Measurements from ENCODE around the gene SAMD4A.

DNA sequence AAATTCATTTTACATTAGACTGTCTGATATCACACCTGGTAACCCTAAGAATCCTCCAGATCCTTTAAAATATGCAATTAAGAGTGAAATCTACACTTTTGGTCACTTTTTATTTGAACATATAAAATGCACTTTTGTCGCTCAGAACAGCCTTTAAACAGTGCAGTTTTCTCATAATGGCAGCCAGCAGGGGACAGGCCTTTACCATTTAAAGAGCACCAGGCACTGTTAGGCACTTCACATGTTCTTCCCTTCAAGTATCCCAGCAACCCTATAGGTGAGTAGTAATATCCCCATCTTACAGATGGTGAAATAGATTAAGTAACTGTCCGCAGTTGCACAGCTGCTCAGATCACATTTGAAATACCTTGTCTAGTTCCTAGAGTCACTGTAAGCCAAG is 11.3 kb upstream of the SAMD4A start:
- TF ChIP-seq, protein P1, sequence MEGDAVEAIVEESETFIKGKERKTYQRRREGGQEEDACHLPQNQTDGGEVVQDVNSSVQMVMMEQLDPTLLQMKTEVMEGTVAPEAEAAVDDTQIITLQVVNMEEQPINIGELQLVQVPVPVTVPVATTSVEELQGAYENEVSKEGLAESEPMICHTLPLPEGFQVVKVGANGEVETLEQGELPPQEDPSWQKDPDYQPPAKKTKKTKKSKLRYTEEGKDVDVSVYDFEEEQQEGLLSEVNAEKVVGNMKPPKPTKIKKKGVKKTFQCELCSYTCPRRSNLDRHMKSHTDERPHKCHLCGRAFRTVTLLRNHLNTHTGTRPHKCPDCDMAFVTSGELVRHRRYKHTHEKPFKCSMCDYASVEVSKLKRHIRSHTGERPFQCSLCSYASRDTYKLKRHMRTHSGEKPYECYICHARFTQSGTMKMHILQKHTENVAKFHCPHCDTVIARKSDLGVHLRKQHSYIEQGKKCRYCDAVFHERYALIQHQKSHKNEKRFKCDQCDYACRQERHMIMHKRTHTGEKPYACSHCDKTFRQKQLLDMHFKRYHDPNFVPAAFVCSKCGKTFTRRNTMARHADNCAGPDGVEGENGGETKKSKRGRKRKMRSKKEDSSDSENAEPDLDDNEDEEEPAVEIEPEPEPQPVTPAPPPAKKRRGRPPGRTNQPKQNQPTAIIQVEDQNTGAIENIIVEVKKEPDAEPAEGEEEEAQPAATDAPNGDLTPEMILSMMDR (conservative IDR thresholded peaks at IDR 0.05 in 1 of 2, IDR thresholded peaks at IDR 0.05 in 1 of 2; ENCODE audit: low read depth in 1 of 2, low read length in 2 of 2) = peak; percentile 7 to 22
- TF ChIP-seq EZH2 (IDR thresholded peaks at IDR 0.05; ENCODE audit: low read length, missing control alignments) = no peak

All from fibroblast of lung (primary cell).